Gastrocnemius medialis (tissue), 4 donors: ENCODE data around the gene GRK6.

ENCODE experiments used
- POLR2A ChIP-seq, 2 donors: fragments of 450-650 bp; IDR thresholded peaks; one replicate each; pipeline ENCODE4 v1.6.1; 2017; ENCODE audit warnings: antibody characterized with exemption in 2 of 2, mild to moderate bottlenecking in 2 of 2, moderate library complexity in 2 of 2
- TF ChIP-seq, protein P1 (sequence below), 5 experiments: fragments of 450-650 bp in 3 of 5; fragments of 200-600 bp in 2 of 5; sonication (generic) in 2 of 5; IDR thresholded peaks in 4 of 5; conservative IDR thresholded peaks in 1 of 5; 1 replicate in 4 of 5; 2 replicates in 1 of 5; pipeline ENCODE4 v1.5.1; 2016 to 2019; ENCODE audit warnings: antibody characterized with exemption in 5 of 5, mild to moderate bottlenecking in 3 of 5, moderate library complexity in 3 of 5

DNA sequence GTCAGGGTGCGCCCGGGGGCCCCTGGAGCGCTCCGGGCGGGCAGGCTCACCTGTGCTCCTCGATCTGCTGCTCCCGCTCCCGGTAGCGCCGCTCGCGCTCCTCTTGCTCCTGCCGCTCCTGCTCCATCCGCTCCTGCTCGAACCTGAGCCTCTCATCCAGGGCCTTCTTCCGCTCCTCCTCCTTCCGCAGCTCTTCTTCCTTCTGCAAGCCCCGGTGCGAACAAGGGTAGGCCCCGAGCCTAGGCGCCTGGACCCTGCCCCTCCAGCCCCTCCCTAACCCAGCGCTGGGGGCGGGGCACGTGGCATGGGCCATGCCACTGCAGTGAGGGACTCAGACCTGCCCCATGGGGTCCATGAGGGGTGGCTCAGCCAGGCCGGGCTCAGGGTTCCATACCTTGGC lies 40.4 kb downstream of the GRK6 start:
- TF ChIP-seq, protein P1, sequence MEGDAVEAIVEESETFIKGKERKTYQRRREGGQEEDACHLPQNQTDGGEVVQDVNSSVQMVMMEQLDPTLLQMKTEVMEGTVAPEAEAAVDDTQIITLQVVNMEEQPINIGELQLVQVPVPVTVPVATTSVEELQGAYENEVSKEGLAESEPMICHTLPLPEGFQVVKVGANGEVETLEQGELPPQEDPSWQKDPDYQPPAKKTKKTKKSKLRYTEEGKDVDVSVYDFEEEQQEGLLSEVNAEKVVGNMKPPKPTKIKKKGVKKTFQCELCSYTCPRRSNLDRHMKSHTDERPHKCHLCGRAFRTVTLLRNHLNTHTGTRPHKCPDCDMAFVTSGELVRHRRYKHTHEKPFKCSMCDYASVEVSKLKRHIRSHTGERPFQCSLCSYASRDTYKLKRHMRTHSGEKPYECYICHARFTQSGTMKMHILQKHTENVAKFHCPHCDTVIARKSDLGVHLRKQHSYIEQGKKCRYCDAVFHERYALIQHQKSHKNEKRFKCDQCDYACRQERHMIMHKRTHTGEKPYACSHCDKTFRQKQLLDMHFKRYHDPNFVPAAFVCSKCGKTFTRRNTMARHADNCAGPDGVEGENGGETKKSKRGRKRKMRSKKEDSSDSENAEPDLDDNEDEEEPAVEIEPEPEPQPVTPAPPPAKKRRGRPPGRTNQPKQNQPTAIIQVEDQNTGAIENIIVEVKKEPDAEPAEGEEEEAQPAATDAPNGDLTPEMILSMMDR (IDR thresholded peaks at IDR 0.05 in 4 of 5, conservative IDR thresholded peaks at IDR 0.05 in 1 of 5) = no peak
- TF ChIP-seq POLR2A (IDR thresholded peaks at IDR 0.05) = no peak
